ENCODE data around the gene AUTS2. TPM values are rescaled to one million over a fixed set of nuclear protein-coding genes. Genes with fewer than 3 reads are reported as not detected.

The AUTS2 gene
- total and polyA plus RNA-seq, 9 of the 15 experiments (the other 6 are each of a cell fraction or from before 2014, with no cell fraction given): 0.58 TPM; not detected in 8

GRCh38 chr7:70285854-70286253 lies 687.6 kb downstream of the AUTS2 start:
- Histone ChIP-seq H3K4me3 (no peak overlapping the region), H3K9me1 (ENCODE audit: control insufficient read depth, insufficient read depth, low read length) (no peaks in the 10 kb centered on the region), H3K36me3 (ENCODE audit: control insufficient read depth, insufficient read depth, low read length) (no peaks in the 10 kb centered on the region), H3K79me2 (ENCODE audit: control insufficient read depth, insufficient read depth, low read length) (no peaks in the 10 kb centered on the region), H3K4me2 (ENCODE audit: insufficient read depth, low read length) (no peak overlapping the region), H4K20me1 (replicated peaks; ENCODE audit: control insufficient read depth, insufficient read depth, low read length) (no peaks in the 10 kb centered on the region), H3K4me1 (replicated peaks in 1 of 2; ENCODE audit: control insufficient read depth in 2 of 2, insufficient read depth in 2 of 2, low read length in 2 of 2) (no peaks in the 10 kb centered on the region), H2AFZ (ENCODE audit: low read depth, low read length) (no peak overlapping the region), H3K9me3 (replicated peaks; ENCODE audit: control insufficient read depth, insufficient read depth, low read depth, low read length) (no peaks in the 10 kb centered on the region), H3K27ac (ENCODE audit: extremely low read depth, low read depth, low read length) (no peak overlapping the region), H3K27me3 (ENCODE audit: control insufficient read depth in 2 of 2, insufficient read depth in 2 of 2, low read length in 2 of 2) (no peaks in the 10 kb centered on the region), H3K9ac (ENCODE audit: insufficient read depth in 1 of 2, low read depth in 2 of 2, low read length in 2 of 2) (no peak overlapping the region)
- in situ Hi-C loops (cut with MboI) (no loop called here), intact Hi-C loops (cut with micrococcal nuclease) (no loop called here)
- ChIA-PET CTCF (ENCODE audit: low intra/inter-chr PET ratio) (no interaction called here), POLR2A (no interaction called here)
- WGBS (ENCODE audit: insufficient coverage, low coverage, missing lambda C conversion rate): 2% methylated on average over 3 of the region's 3 CpGs
- ATAC-seq (no peak), DNase-seq (ENCODE audit: extremely low read depth in 1 of 4, low spot score in 3 of 4) (no peak), FAIRE-seq (no peak)
- TF ChIP-seq EWSR1 (IDR thresholded peaks at IDR 0.05; ENCODE audit: borderline replicate concordance, low read depth, partially characterized antibody) (no peak), NR0B1 (IDR thresholded peaks at IDR 0.05; ENCODE audit: partially characterized antibody) (no peak), ZNF655 (CRISPR knock-in tag; IDR thresholded peaks at IDR 0.05) (no peak), ILK (tag; IDR thresholded peaks at IDR 0.05; ENCODE audit: borderline replicate concordance, low read depth) (no peak), LCOR (CRISPR knock-in tag; IDR thresholded peaks at IDR 0.05) (no peak), POU5F1 (IDR thresholded peaks at IDR 0.05; ENCODE audit: borderline replicate concordance, low read depth, low read length, partially characterized antibody) (no peak), KDM2B (CRISPR knock-in tag; IDR thresholded peaks at IDR 0.05) (no peak), THAP12 (CRISPR knock-in tag; IDR thresholded peaks at IDR 0.05) (no peak), ZNF121 (CRISPR knock-in tag; conservative IDR thresholded peaks at IDR 0.05) (no peak), ZNF444 (CRISPR knock-in tag; IDR thresholded peaks at IDR 0.05) (no peak), RBM17 (IDR thresholded peaks at IDR 0.05; ENCODE audit: borderline replicate concordance, low read depth, low read length) (no peak), SP1 (CRISPR knock-in tag; IDR thresholded peaks at IDR 0.05) (no peak)
- no TSS peak for BruUV-seq (replicated peaks)
